GM21528 (cell line): ENCODE data around the gene LAGE3.

Experiments
- ATAC-seq: cut with Tn5 transposase; IDR thresholded peaks from one replicate; pipeline ENCODE4 v1.9.1; 2021; ENCODE audit warnings: mild to moderate bottlenecking, moderate library complexity; ENCODE audit not compliant: unreplicated experiment, low FRiP score

LAGE3 gene

GRCh38 chrX:154478728-154479622 lies at the start of gene LAGE3:
Gene LAGE3, minus strand, starts transcription at chrX:154479281. Its CDS starts 366 bp downstream, at chrX:154478915.
- ATAC-seq: peak; percentile 82

DNA sequence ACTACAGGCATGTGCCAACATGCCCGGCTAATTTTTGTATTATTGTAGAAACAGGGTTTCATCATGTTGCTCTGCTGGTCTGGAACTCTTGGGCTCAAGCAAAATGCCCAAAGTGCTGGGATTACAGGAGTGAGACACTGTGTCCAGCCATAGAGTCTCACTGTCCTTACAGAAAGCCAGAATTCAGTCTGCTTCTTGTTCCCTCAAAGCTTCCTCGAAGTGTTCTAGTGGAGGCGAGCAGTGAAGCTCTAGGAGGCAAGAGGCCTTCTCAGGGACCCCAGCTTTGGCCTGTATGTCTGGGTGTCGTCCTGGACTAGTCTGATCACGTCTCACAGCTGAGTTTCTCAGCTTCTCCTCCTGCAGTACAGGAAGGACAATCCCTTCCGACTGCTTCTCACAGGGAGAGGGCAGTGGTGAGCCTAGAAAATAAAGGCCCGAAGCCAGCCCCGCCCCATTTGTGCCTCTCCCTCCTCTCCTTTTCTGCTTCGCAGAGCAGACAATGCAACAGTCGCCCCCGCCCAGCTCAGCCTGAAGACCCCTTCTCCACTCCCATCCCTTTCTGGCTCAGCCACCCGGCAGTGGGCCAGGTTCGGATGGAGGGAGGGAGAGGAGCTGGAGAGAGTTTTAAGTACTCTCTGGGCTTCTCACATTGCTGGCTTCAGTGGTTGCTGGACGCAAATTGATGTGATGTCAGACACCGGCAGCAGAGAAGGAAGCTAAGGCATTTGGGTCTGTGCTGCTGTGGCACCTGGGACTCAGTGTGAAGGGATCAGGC lies 48.0 kb upstream of the LAGE3 start:
- peak; percentile 61 for ATAC-seq

DNA sequence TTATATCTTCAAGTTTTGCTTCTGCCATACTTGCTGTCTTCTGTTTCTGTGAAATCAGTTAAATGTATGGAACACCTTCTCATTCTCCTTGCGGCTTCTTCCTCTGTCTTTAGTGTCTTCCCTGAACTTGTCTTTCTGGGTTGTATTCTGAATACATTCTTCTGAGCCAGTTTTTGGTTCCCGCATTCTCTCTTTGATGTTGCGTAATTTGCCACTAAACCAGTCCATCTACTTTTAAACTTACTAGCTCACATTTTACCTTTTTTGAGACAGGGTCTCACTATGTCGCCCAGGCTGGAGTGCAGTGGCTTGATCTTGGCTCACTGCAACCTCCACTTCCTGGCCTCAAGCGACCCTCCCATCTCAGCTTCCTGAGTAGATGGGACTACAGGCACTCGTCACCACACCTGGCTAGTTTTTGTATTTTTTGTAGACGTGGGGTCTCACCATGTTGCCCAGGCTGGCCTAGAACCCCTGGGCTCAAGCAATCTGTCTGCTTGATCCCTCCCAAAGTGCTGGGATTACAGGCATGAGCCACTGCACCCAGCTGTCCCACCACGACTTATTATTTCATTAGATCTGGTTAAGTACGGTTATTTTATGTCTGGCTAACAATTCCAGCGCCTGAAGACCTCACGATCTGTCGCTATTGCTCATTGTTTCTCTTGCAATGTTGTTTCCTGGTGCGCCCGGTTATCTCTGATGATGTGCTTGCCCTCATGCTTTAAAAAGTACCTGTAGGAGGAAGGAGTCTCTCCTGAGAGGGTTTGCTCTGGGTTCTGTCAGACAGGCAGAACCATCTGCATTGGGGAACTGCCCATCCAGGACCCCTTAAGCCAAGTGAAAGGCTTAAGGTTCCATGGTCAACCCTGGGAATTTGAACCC lies 46.8 kb upstream of the LAGE3 start:
- no peak for ATAC-seq

DNA sequence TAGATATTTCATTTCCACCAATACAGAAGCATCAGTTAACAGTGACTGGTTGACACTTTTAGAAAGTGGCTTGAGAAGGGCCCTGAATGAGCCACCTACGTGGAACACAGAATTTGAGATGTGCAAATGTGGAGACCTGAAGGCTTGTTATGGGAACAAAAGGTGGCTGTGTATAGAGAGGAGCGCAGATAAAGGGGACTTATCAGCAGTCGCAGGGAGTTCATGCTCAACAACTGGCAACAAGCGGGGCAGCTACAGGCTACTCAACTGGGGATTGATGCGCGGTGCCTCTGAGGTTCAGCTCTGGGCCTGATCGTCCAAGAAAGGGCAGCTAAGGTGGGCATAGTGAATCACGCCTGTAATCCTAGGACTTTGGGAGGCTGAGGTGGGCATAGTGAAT lies 40.3 kb upstream of the LAGE3 start:
- ATAC-seq: no peak

GRCh38 chrX:154517101-154517781 lies 38.2 kb upstream of the LAGE3 start:
- ATAC-seq: no peak

GRCh38 chrX:154516656-154517100 lies 37.6 kb upstream of the LAGE3 start:
- peak; percentile 4 for ATAC-seq

- peak; percentile 83 for ATAC-seq
Measured at GRCh38 chrX:154515966-154516655, 37.0 kb upstream of the LAGE3 start, which contains the start of gene FAM3A. Gene FAM3A, minus strand, starts transcription at chrX:154516232. Its CDS starts 460 bp downstream, at chrX:154515772.

- peak; percentile 19 for ATAC-seq
Measured at GRCh38 chrX:154515090-154515965, 36.2 kb upstream of the LAGE3 start.

- no peak for ATAC-seq
Measured at GRCh38 chrX:154513716-154514115, 34.6 kb upstream of the LAGE3 start.

GRCh38 chrX:154512879-154513553 lies 33.9 kb upstream of the LAGE3 start:
- no peak for ATAC-seq

GRCh38 chrX:154511761-154512160 lies 32.7 kb upstream of the LAGE3 start:
- no peak for ATAC-seq

DNA sequence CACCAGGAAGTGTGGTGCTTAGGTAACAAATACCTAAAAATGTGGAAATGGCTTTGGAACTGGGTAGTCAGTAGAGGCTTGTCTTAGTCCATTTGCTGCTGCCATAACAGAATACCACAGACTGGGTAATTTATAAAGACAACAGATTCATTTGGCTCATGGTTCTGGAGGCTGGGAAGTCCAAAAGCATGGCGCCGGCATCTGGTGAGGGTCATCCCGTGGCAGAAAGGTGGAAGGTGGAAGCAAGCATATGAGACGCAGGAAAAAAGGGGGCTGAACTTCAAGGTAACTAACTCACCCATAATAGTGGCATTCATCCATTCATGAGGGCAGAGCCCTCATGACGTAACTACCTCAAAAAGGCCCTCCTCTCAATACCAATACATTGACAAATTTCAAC lies 30.4 kb upstream of the LAGE3 start:
- ATAC-seq: no peak

DNA sequence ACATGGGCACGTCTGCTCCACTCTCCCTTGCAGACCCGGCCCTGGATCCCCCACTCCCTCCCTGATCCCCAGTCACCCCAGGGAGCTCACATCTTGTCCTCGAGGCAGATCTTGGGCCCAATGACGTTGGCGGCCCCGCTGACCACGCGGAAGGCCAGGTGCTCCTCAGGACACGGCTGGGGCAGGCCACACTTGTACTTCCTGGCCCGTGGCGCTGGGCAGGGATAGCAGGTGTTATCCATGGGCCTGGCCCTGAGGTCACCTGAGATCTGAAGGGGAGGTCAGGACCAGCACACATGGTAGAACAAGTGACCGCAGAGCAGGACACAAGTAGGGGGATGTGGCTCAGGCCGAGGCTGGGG lies 29.3 kb upstream of the LAGE3 start:
- no peak for ATAC-seq

DNA sequence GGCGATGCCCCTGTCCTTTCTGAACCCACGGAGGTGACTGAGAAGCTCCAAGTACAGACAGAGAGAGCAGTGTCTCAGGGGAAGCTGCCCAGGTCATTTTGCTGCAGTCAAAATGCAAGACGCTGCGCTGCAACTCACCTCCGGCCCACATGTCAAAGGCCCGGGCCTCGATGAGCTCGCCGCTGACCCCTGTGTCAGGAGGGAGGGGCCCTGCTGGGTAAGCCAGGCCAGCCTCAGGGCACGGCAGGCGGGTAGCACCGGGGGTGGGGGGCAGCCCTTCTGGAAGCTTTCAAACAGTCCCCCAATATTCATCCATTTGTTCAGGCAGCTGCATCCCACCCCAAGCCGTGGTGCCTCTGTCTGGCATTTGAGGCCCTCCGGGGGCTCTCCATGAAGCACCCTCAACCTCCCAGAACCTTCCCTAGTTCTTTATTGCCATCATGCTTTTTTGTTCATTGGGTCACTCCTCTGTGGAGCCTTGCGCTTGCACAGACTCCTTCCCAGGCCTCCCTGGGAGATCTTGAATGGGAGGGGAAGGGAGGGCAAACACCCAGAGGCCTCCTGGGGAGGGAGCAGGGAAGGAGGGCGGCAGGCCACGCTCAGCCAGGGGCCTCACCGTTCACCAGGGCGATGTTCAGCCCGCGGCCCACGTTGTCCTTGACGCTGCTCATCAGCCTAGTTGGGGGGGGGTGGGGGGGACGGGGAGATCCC lies 28.7 kb upstream of the LAGE3 start:
- ATAC-seq: no peak

DNA sequence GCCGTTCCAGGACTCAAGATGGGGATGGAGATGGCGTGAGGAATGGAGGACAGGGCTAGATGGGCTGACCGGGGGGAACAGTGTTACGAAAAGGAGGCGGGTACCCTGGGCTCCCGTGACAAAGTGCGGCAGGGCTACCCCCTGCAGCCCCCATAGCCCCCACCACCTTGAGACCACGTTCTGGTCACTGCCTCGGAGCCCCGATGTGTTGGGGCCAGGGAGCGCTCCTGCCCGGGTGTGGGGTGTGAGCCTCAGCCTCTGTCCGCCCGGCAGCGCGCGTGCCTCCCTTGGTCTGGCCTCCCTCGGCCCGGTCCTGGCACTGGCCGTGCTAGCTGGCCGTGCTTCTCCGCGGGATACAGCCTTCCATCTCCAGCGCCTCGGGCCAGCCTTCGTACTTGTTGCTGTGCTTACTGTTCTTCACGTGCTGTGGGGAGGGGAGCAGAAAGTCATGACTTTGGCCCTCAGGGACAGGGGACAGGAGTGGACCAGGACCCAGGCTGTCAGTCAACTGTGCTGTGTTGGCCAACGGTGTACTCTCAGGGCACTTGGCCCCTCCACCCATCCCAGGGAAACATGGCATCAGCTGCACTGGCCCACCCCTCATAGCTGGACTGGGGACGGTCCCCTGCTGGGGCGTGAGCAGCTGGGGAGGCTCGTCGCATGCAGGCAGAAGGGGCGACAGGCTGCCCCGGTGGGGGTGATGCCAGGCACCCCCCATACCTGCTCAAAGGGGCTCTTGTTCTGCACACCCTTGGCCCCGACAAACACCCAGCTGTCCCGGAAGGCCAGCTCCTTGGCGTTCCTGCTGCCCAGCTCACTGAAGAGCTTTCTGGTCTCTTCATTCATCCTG lies 27.6 kb upstream of the LAGE3 start:
- no peak for ATAC-seq

- no peak for ATAC-seq
Measured at GRCh38 chrX:154505734-154506133, 26.7 kb upstream of the LAGE3 start.
